ENCODE data around the gene SNORC. TPM values are rescaled to one million over a fixed set of nuclear protein-coding genes. Genes with fewer than 3 reads are reported as not detected.

SNORC gene
- polyA plus RNA-seq, 1 donor (not counting 4 experiments of a cell fraction or from before 2014, with no cell fraction given), result 0.66 TPM

GRCh38 chr2:232894251-232894650 lies 24.2 kb downstream of the SNORC start:
- dilution Hi-C loops (cut with MboI; ENCODE audit: extremely low pct_ligation_motif_present, low sequenced_read_pairs), result no loop called here
- Histone ChIP-seq H2AFZ (ENCODE audit: control insufficient read depth, low read length) (no peak overlapping the region), H3K4me3 (ENCODE audit: control insufficient read depth in 2 of 3, extremely low read depth in 1 of 3, insufficient read depth in 2 of 3, low read depth in 1 of 3, low read length in 3 of 3) (no peak overlapping the region), H3K9ac (ENCODE audit: control insufficient read depth, extremely low read depth, insufficient read depth, low read length) (no peak overlapping the region), H3K27me3 (ENCODE audit: control insufficient read depth, extremely low read depth, insufficient read depth, low read length) (no peaks in the 10 kb centered on the region), H3K9me3 (ENCODE audit: control insufficient read depth, low read depth, low read length) (no peaks in the 10 kb centered on the region), H3K4me1 (ENCODE audit: control insufficient read depth, extremely low read depth, insufficient read depth, low read length) (peaks cover 5% of the 10 kb centered on the region), H4K20me1 (ENCODE audit: control insufficient read depth, extremely low read depth, insufficient read depth, low read length) (no peaks in the 10 kb centered on the region), H3K4me2 (ENCODE audit: control insufficient read depth, extremely low read depth, insufficient read depth, low read depth, low read length) (no peak overlapping the region), H3K36me3 (ENCODE audit: control insufficient read depth in 2 of 2, extremely low read depth in 1 of 2, insufficient read depth in 2 of 2, low read length in 2 of 2) (no peaks in the 10 kb centered on the region), H3K9me1 (ENCODE audit: control insufficient read depth, extremely low read depth, insufficient read depth, low read length) (no peaks in the 10 kb centered on the region), H3K27ac (ENCODE audit: control insufficient read depth, insufficient read depth, low read length) (no peak overlapping the region), H3K79me2 (ENCODE audit: control insufficient read depth, insufficient read depth, low read length) (no peaks in the 10 kb centered on the region)
- TF ChIP-seq EZH2 (IDR thresholded peaks at IDR 0.05; ENCODE audit: low read length) (no peak), CTCF (optimal IDR thresholded peaks at IDR 0.05 in 1 of 3, IDR thresholded peaks at IDR 0.05 in 1 of 3, conservative IDR thresholded peaks at IDR 0.05 in 1 of 3; ENCODE audit: extremely low read depth in 1 of 3, insufficient read depth in 2 of 3, low read length in 3 of 3) (no peak)
- FAIRE-seq, result no peak
- no peak for DNase-seq (ENCODE audit: low read depth, low spot score)

GRCh38 chr2:232894746-232895145 lies 24.7 kb downstream of the SNORC start:
- Histone ChIP-seq H2AFZ (ENCODE audit: control insufficient read depth, low read length) (no peak overlapping the region), H4K20me1 (ENCODE audit: control insufficient read depth, extremely low read depth, insufficient read depth, low read length) (no peaks in the 10 kb centered on the region), H3K9me3 (ENCODE audit: control insufficient read depth, low read depth, low read length) (no peaks in the 10 kb centered on the region), H3K79me2 (ENCODE audit: control insufficient read depth, insufficient read depth, low read length) (no peaks in the 10 kb centered on the region), H3K4me3 (ENCODE audit: control insufficient read depth in 2 of 3, extremely low read depth in 1 of 3, insufficient read depth in 2 of 3, low read depth in 1 of 3, low read length in 3 of 3) (no peak overlapping the region), H3K9ac (ENCODE audit: control insufficient read depth, extremely low read depth, insufficient read depth, low read length) (no peak overlapping the region), H3K9me1 (ENCODE audit: control insufficient read depth, extremely low read depth, insufficient read depth, low read length) (no peaks in the 10 kb centered on the region), H3K36me3 (ENCODE audit: control insufficient read depth in 2 of 2, extremely low read depth in 1 of 2, insufficient read depth in 2 of 2, low read length in 2 of 2) (no peaks in the 10 kb centered on the region), H3K27ac (ENCODE audit: control insufficient read depth, insufficient read depth, low read length) (no peak overlapping the region), H3K4me2 (ENCODE audit: control insufficient read depth, extremely low read depth, insufficient read depth, low read depth, low read length) (no peak overlapping the region), H3K4me1 (ENCODE audit: control insufficient read depth, extremely low read depth, insufficient read depth, low read length) (peaks cover 5% of the 10 kb centered on the region), H3K27me3 (ENCODE audit: control insufficient read depth, extremely low read depth, insufficient read depth, low read length) (no peaks in the 10 kb centered on the region)
- DNase-seq (ENCODE audit: low read depth, low spot score) (no peak), FAIRE-seq (no peak)
- no peak for TF ChIP-seq EZH2 (IDR thresholded peaks at IDR 0.05; ENCODE audit: low read length)
- TF ChIP-seq CTCF (optimal IDR thresholded peaks at IDR 0.05 in 1 of 3, IDR thresholded peaks at IDR 0.05 in 1 of 3, conservative IDR thresholded peaks at IDR 0.05 in 1 of 3; ENCODE audit: extremely low read depth in 1 of 3, insufficient read depth in 2 of 3, low read length in 3 of 3), result no peak
- dilution Hi-C loops (cut with MboI; ENCODE audit: extremely low pct_ligation_motif_present, low sequenced_read_pairs), result no loop called here
